CMK (cell line): Measurements from ENCODE around the gene TMEM221.

Experiments
- DNase-seq: peaks from one replicate; pipeline ENCODE4 v3.0.0-alpha.2; 2010; ENCODE audit warnings: low read depth

The TMEM221 gene

DNA sequence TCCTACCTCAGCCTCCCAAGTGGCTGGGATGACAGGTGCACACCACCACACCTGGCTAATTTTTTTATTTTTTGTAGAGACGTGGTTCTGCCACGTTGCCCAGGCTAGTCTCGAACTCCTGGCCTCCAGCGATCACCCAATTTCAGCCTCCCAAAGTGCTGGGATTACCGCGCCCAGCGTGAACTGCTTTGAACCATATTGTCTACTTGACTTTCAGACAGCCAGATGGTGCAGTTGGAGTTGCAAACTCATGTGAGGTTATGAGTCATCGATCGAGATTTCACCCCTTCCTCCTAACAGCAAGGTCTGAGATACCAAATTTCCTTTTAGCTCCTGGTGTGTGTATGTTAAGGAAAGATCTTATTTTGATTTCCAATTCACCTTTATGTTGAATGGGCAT is 24.6 kb upstream of the TMEM221 start:
- no peak for DNase-seq

GRCh38 chr19:17471410-17472125 is 23.1 kb upstream of the TMEM221 start:
- DNase-seq = no peak

DNA sequence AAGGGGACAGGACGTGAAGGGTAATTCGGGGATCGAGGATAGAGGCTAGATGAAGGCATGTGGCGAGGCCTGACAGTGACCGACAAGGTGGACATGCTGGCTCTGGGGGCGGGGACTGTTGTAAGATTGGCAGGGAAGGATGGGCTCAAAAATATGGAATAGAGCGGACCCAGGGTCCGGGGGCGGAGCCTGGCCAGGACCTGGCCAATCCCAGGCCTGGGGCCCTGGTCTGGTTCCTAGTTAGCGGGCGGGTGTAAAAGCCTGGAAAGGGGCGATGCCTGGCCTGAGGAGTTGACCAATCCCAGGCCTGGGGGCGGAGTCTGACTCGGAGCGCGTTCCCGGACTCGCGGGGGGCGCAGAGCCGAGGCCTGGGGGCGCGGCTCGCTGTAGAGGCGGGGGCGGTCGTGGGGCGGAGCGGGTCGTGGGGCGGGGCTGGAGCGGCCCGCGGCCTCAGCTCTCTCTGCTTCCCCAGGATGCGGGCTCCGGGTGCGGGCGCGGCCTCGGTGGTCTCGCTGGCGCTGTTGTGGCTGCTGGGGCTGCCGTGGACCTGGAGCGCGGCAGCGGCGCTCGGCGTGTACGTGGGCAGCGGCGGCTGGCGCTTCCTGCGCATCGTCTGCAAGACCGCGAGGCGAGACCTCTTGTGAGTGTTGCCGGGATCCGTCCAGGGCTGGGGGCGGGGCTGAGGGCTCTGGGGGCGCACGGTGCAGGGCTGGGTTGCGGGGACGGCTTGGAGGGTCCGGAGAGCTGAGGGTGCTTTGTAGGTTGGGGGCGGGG is 21.8 kb upstream of the TMEM221 start, which contains the start of gene SLC27A1:
SLC27A1 (plus strand) TSS at position 457 of the 774 bp plus-strand sequence; CDS start at position 474, 17 bp downstream.
- DNase-seq = peak; percentile 93

DNA sequence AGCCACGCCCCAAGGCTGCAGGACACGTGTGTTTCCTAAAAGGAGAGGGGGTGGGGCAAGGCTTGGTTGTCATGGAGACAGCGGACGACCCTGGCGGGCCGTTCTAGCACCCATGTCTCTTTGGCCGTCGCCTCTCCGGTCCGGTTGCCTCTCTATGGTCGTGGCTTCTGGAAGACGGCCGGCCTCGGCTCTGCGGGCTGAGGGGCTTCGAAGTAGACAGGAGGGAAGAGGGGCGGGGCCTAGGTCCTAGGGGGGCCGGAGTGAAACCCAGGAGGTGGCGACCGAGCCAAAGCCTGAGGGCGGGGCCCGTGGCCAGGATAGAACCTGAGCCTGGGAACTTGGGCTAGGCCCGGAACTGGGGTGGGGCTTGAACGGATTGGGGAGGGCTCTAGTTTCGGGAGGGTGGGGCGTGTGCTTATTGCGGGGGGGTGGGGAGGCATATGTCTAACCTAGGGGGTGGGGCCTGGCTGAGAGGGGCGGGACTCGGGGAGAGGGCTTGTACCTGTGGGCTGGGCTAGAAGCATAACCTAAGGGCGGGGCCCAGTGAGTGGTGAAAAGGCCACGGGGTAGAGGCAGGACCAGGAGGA is 21.1 kb upstream of the TMEM221 start:
- peak; percentile 70 for DNase-seq

DNA sequence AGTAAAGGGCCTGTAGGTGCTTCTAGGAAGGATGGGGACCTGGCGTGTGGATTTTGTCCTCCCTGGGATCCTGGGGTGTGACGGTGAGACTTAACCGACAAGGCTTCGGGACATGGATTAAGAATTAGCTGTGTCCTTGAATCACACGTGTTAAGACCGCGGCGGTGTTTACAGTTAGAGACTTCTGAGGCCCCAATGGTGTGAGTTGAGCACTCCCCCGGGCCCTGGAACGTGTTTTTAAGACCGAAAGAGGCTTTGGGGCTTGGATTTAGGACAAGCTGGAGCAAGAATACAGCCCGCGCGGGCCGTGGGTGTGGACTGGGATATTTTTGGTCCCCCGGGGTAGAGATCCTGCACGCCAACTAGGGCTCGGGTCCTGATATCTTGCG is 20.6 kb upstream of the TMEM221 start:
- no peak for DNase-seq

DNA sequence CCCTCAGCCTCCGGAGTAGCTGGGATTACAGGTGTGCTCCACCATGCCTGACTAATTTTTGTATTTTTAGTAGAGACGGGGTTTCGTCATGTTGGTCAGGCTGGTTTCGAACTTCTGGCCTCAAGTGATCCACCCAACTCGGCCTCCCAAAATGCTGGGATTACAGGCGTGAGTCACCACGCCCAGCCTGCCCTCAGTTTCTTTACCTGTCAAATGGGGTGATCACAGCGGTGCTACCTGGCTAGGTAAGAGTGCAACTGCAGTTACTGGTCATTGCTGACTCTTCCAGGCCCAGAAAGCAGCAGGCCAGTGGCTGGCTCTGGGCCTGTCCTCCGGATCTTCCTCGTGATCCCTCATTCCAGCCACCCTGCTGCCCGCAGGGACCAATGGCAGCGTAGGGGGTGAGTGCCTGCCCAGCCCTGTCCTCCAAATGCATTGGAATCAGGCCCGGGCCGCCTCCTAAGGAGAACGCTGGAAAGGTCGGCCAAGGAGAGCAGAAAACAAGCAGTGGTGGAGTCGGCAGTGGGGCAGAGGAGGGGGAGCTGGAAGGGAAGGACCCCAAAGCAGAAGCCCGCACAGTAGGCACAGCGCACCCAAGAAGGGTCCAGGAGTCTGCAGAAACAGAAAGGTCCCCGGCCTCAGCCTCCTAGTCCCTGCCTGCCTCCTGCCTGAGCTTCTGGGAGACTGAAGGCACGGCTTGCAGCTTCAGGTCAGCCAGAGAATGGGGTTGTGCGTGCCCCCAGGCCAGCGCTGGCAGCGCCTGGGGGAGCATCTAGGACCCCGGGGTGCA is 20.0 kb upstream of the TMEM221 start:
- no peak for DNase-seq

GRCh38 chr19:17467471-17468301 is 19.2 kb upstream of the TMEM221 start:
- DNase-seq = no peak

DNA sequence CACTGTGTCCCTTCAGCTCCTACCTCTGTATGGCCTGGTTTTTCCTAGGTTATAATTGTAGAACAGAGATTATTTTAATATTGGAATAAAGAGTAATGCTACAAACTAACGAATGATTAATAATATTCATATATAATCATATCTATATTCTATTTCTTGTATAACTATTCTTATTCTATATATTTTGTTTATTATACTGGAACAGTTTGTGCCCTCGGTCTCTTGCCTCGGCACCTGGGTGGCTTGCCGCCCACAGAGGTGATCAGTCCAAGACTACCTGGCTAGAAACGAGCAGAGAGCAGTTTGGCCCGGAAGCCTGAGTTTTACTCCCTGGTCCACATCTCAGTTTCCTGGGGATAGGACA is 18.0 kb upstream of the TMEM221 start:
- DNase-seq = no peak

DNA sequence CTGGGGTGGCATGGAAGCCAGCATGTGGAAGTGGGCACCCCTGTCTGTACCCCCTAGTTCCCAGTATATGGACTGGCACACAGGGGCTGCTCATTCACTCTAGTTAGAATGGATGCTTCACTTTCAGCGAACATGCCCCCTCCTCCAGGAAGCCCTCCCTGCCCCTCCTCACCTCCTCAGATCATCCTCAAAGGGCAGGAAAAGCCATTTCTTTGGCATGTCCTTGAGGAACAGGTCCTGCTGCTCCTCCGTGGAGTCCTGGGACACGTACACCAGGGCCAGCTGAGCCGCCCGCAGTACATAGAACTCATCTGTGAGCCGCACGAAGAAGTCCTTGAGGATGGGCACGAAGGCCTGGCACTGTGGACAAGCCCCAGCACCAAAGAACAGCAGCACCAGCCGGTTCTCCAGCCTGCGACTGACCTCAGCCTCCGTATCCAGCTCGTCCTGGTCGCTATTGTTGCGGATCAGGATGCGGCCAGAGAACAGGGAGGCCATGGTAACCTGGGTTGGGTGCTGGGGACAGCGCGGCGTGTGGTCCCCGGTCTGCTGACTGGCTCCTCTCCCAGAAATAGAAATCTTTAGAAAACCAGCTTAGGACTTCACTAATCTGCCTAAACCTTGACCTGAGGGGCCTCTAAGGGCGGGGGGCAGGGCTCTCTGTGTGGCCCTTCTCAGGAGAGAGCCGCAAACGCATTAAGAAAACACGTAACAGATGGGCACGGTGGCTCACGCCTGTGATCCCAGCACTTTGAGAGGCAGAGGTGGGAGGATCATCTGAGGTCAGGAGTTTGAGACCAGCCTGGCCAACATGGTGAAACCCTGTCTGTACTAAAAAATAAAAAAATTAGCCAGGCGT is 12.1 kb upstream of the TMEM221 start, which contains the start of gene NXNL1:
NXNL1 (minus strand) TSS at position 555 of the 859 bp plus-strand sequence; CDS start at position 498, 57 bp downstream.
- DNase-seq = no peak

DNA sequence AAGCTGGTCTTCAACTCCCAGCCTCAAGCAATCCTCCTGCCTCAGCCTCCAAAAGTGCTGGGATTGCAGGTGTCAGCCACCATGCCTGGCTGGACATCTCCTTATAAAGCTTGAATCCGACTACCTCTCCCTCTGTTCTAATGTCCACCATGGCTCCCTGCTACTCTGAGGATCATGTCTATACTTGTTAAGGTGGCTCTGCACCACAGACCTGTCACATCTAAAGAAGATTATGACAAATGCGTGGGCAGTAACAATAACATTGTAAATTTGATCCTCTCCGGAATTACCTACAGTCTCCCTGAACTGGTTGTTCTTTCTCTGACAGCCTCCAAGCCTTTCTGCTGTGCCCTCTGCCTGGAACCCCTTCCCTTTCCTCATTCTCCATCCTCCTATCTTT is 10.5 kb upstream of the TMEM221 start:
- no peak for DNase-seq

DNA sequence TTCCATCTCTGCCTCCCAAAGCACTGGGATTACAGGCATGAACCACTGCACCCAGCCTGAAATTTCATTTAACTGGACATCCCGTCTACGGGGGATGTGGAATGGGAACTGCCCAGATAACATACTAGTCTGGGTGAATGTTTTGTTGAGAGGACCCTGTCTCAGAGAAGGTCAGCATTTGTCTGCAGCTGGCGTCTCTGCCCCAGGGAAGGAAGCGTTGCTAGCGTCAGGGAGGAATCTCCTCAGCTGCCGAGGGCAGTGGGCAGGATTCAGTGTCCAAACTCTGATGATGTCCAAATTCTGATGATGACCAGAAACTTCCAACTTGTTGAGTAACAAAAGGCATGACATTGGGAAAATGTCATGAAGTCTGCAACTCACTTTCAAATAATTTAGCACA is 9.1 kb upstream of the TMEM221 start:
- no peak for DNase-seq

GRCh38 chr19:17456127-17456526 is 7.7 kb upstream of the TMEM221 start:
- no peak for DNase-seq

GRCh38 chr19:17455308-17456123 is 7.0 kb upstream of the TMEM221 start:
- no peak for DNase-seq

DNA sequence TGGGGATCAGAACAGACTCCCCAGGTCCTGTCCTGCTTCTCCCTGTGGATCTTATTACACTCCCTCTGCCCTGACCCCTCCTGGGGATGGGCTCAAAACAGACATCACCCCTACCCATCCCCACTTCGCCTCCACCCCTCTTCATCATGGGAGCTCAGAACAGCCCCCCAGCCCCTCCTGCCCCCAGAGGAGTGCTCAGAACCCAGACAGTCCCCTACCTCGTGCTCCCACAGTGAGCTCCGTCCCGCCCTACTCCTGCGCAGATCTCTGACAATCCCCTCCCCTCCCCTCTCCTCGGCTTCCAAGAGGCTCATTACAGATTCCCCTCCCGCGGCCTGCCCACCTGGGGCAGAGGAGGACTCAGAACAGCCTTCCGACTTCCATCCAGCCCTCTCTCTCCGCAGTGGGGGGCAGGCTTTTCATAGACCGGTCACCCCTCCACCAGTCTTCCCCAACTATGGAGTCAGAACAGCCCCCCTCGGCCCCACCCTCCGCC is 6.2 kb upstream of the TMEM221 start:
- DNase-seq = no peak

GRCh38 chr19:17451820-17452219 is 3.4 kb upstream of the TMEM221 start:
- no peak for DNase-seq

DNA sequence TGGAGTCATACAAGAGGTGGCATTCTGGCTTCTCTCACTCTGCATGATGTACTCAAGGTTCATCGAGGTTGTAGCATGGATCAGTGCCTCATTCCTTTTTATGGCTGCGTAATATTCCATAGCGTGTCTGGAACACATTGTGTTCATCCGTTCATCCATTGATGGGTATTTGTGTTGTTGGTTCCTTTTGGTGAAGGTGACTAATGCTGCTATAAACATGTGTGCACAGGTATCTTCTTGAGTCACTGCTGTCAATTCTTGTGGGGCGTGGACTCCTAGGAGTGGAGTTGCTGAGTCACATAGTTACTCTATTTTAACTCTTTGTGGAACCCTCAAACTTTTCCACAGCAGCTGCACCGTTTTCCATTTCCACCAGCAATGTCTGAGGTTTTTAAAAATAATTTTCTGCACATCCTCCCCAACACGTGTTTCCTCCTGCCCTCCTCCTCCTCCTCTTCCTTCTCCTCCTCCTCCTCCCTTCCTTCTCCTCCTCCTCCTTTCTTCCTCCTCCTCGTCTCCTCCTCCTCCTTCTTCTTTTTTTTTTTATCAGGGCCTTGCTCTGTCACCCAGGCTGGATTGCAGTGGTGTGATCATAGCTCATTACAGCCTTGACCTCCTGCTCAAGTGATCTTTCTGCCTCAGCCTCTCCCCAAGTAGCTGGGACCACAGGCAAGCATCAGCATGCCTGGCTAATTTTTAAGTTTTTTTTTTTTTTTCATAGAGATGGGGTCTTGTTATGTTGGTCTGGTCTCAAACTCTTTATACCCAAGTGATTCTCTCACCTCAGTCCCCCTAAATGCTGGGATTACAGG is 2.0 kb upstream of the TMEM221 start:
- no peak for DNase-seq

DNA sequence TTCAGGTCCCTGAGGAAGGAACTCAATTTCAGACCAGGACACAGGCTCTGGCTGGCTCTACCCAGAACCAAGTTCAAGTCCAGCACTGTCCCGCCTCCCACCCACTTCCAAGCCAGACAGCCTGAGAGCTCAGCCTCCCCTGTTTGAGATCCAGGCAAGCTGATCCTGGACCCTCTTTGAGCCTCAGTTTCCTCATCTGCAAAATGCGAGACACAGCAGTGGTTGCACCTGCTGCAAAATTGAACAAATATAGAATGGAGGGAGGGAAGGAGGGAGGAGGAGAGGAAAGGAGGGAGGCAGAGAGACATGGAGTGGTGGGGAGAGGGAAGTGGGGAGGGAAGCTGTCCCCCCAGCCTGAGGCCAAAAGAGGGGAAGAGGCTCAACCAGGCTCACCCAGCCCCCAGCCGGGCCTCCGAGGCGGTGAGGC is 751 bp downstream of the TMEM221 start:
- DNase-seq = no peak

- no peak for DNase-seq
Measured at GRCh38 chr19:17445526-17446165, 2.8 kb downstream of the TMEM221 start.
